Smooth muscle cell (in vitro differentiated cells): Measurements from ENCODE around the gene GAB1. TPM values are rescaled to one million over a fixed set of nuclear protein-coding genes. Genes with fewer than 3 reads are reported as not detected.
A peak's percentile ranks its signal among the peaks of the same experiment; 100 is the strongest.

Experiments used
- DNase-seq: peaks from one replicate; lab custom pipeline; 2025; ENCODE audit not compliant: unreplicated experiment; lab: John Stamatoyannopoulos, UW
- H2AFZ ChIP-seq: fragments of 200-600 bp; sonication (generic); 2 replicates; pipeline ENCODE4 v1.6.0; 2016; ENCODE audit warnings: antibody characterized with exemption, low read depth, mild to moderate bottlenecking
- H3F3A ChIP-seq: fragments of 200-600 bp; sonication (generic); 2 replicates; pipeline ENCODE4 v1.6.0; 2017; ENCODE audit warnings: antibody characterized with exemption, low read depth
- H3K27ac ChIP-seq: fragments of 200-600 bp; sonication (generic); 2 replicates; pipeline ENCODE4 v1.5.1; 2016; ENCODE audit warnings: low read depth, mild to moderate bottlenecking
- H3K27me3 ChIP-seq: fragments of 200-600 bp; sonication (generic); 2 replicates; pipeline ENCODE4 v1.6.1; 2016; ENCODE audit warnings: low read depth, mild to moderate bottlenecking
- H3K36me3 ChIP-seq: fragments of 200-600 bp; sonication (generic); 2 replicates; pipeline ENCODE4 v1.5.1; 2016; ENCODE audit warnings: low read depth
- H3K4me1 ChIP-seq: fragments of 200-600 bp; sonication (generic); 2 replicates; pipeline ENCODE4 v1.5.1; 2016; ENCODE audit warnings: low read depth
- H3K4me2 ChIP-seq: fragments of 200-600 bp; sonication (generic); 2 replicates; pipeline ENCODE4 v1.6.0; 2016; ENCODE audit warnings: mild to moderate bottlenecking
- H3K4me3 ChIP-seq: fragments of 200-600 bp; sonication (generic); 2 replicates; pipeline ENCODE4 v1.5.1; 2016; ENCODE audit warnings: mild to moderate bottlenecking
- H3K79me2 ChIP-seq: fragments of 200-600 bp; sonication (generic); 2 replicates; pipeline ENCODE4 v1.6.0; 2016; ENCODE audit warnings: low read depth, mild to moderate bottlenecking
- H3K9ac ChIP-seq: fragments of 200-600 bp; sonication (generic); 2 replicates; pipeline ENCODE4 v1.6.0; 2016; ENCODE audit warnings: low read depth
- H3K9me3 ChIP-seq: fragments of 200-600 bp; sonication (generic); replicated peaks from 2 replicates; pipeline ENCODE4 v1.5.1; 2016; ENCODE audit warnings: low read depth
- H4K20me1 ChIP-seq: fragments of 200-600 bp; sonication (generic); 2 replicates; pipeline ENCODE4 v1.6.0; 2016; ENCODE audit warnings: low read depth
- CTCF ChIP-seq: fragments of 200-600 bp; sonication (generic); IDR thresholded peaks from 2 replicates; pipeline ENCODE4 v1.5.1; 2017; ENCODE audit warnings: borderline replicate concordance, mild to moderate bottlenecking, antibody characterized with exemption; ENCODE audit not compliant: insufficient read depth, poor library complexity, severe bottlenecking
- WGBS: methylation state at CpG from one replicate; pipeline ENCODE4 v1.1.7; 2016; ENCODE audit warnings: low lambda C conversion rate; 5-methylcytosine and 5-hydroxymethylcytosine counted together
- polyA plus RNA-seq: library from polyadenylated mRNA; unstranded; fragments of >200 nt; fragmentation: Nextera tagmentation; extraction: Ambion mirVana; gene quantifications from 2 replicates; pipeline ENCODE4 v1.2.1, GENCODE V29; 2016
- total RNA-seq: library from RNA; depleted of rRNA; stranded (reverse); fragments of >200 nt; gene quantifications from 2 replicates; pipeline ENCODE4 v1.2.3, GENCODE V29; 2014

The GAB1 gene
- total and polyA plus RNA-seq, 2 experiments from 2014 or later, result 0.50 to 22.5 TPM

- 33% methylated on average over 4 of the region's 4 CpGs for WGBS
- no peak for DNase-seq
These were observed 45.9 kb downstream of the GAB1 start for GRCh38 chr4:143382596-143382995.

GRCh38 chr4:143383005-143383574 is 46.4 kb downstream of the GAB1 start:
- no peak overlapping the region for H3K9ac ChIP-seq
- no peaks in the 10 kb centered on the region for H4K20me1 ChIP-seq
- H2AFZ ChIP-seq, result peak overlapping the region; percentile 9
- no peak for TF ChIP-seq CTCF
- no peaks in the 10 kb centered on the region for H3K27me3 ChIP-seq
- peak overlapping the region; percentile 25 for H3K4me3 ChIP-seq
- DNase-seq, result no peak
- peak overlapping the region; percentile 60 for H3K4me2 ChIP-seq
- H3K79me2 ChIP-seq, result peaks cover 68% of the 10 kb centered on the region
- H3K4me1 ChIP-seq, result peaks cover 15% of the 10 kb centered on the region
- no peaks in the 10 kb centered on the region for H3K36me3 ChIP-seq
- H3F3A ChIP-seq, result no peaks in the 10 kb centered on the region
- no peaks in the 10 kb centered on the region for H3K9me3 ChIP-seq
- peak overlapping the region; percentile 58 for H3K27ac ChIP-seq

More at GRCh38 chr4:143382596-143382995, 45.9 kb downstream of the GAB1 start:
- no peaks in the 10 kb centered on the region for H3K9me3 ChIP-seq
- no peak overlapping the region for H3K9ac ChIP-seq
- H3K4me2 ChIP-seq, result peak overlapping the region; percentile 60
- H3K4me3 ChIP-seq, result peak overlapping the region; percentile 25
- peak overlapping the region; percentile 58 for H3K27ac ChIP-seq
- H3F3A ChIP-seq, result no peaks in the 10 kb centered on the region
- peaks cover 15% of the 10 kb centered on the region for H3K4me1 ChIP-seq
- H2AFZ ChIP-seq, result peak overlapping the region; percentile 9
- TF ChIP-seq CTCF, result no peak
- H3K79me2 ChIP-seq, result peaks cover 66% of the 10 kb centered on the region
- H3K27me3 ChIP-seq, result no peaks in the 10 kb centered on the region
- no peaks in the 10 kb centered on the region for H4K20me1 ChIP-seq
- no peaks in the 10 kb centered on the region for H3K36me3 ChIP-seq

- peaks cover 15% of the 10 kb centered on the region for H3K4me1 ChIP-seq
- no peak overlapping the region for H3K9ac ChIP-seq
- H3K36me3 ChIP-seq, result no peaks in the 10 kb centered on the region
- 90% methylated on average over 4 of the region's 4 CpGs for WGBS
- TF ChIP-seq CTCF, result no peak
- no peak overlapping the region for H2AFZ ChIP-seq
- no peak for DNase-seq
- H3K9me3 ChIP-seq, result no peaks in the 10 kb centered on the region
- H3K79me2 ChIP-seq, result peaks cover 65% of the 10 kb centered on the region
- no peak overlapping the region for H3K4me3 ChIP-seq
- H4K20me1 ChIP-seq, result no peaks in the 10 kb centered on the region
- no peaks in the 10 kb centered on the region for H3F3A ChIP-seq
- H3K27me3 ChIP-seq, result no peaks in the 10 kb centered on the region
- H3K4me2 ChIP-seq, result no peak overlapping the region
- H3K27ac ChIP-seq, result no peak overlapping the region
These were observed 47.8 kb downstream of the GAB1 start for GRCh38 chr4:143384381-143384994.

GRCh38 chr4:143386812-143387211 is 50.1 kb downstream of the GAB1 start:
- H3F3A ChIP-seq, result no peaks in the 10 kb centered on the region
- no peak overlapping the region for H3K9ac ChIP-seq
- H3K4me3 ChIP-seq, result no peak overlapping the region
- no peak overlapping the region for H2AFZ ChIP-seq
- peaks cover 55% of the 10 kb centered on the region for H3K79me2 ChIP-seq
- H3K9me3 ChIP-seq, result no peaks in the 10 kb centered on the region
- H3K27me3 ChIP-seq, result no peaks in the 10 kb centered on the region
- no peak for TF ChIP-seq CTCF
- H3K4me2 ChIP-seq, result no peak overlapping the region
- 94% methylated on average over 1 of the region's 1 CpG for WGBS
- DNase-seq, result no peak
- no peaks in the 10 kb centered on the region for H4K20me1 ChIP-seq
- no peaks in the 10 kb centered on the region for H3K36me3 ChIP-seq
- H3K27ac ChIP-seq, result no peak overlapping the region
- peaks cover 19% of the 10 kb centered on the region for H3K4me1 ChIP-seq
